UCSD-AML1 (cell line): ENCODE results near the gene TMEM151A.
"Not testable (repeated sequence)": the region's sequence is repeated elsewhere in the genome, so short reads cannot be mapped to it uniquely, and the experiment has no call there.

Experiments used
- DNase-seq: peaks from one replicate; lab custom pipeline; 2025; ENCODE audit not compliant: unreplicated experiment; lab: John Stamatoyannopoulos, UW

The TMEM151A gene

DNA sequence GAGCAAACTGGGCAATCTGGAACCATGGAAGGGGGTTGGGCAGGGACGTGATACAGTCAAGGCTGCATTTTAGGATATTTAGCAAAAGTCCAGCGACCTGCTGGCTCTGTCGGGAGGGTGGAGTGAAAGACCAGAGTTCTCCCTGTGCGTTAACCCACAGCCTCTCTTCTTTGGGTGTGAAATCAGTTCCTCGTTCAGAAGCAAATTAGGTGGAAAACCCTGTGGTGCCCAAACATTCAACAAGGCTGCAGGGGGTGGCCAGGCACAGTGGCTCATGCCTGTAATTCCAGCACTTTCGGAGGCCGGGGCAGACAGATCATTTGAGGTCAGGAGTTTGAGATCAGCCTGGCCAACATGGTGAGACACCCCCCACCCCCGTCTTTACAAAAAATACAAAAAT, 5.9 kb downstream of the TMEM151A start:
- DNase-seq: no peak

DNA sequence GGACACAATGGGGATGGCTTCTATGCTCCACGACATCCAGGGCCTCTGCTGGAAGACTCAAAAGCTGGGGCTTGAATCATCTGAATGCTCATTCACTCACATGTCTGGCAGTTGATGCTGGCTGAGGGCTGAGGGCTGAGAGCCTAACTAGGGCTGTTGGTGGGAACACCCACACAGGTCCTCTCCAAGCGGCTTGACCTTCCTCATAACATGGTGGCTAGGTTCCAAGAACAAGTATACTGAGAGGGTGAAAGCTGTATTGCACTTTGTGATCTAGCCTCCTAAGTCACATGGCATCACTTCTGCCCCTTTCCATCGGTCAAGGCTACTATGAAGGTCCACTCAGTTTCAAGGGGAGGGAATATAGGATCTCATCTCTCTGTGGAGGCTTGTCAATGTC, 7.5 kb downstream of the TMEM151A start:
- DNase-seq: no peak

DNA sequence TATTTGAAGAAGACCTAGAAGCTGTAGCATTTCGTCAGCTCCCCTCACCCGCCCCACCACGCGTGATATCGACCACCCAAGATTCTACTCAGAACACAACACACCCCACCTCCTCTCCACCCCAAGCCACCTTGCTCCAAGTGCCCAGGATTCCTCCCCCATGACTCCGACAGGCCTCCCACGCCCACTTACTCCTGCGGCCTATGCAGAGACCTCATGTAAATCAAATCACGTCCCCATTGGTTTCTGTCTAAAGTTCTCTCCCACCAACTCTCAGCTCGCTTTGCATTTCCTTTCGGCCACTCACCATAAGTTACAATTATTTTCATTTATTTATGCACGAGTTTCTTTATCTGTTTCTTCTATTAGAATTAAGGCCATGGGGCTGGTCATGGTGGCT, 11.0 kb downstream of the TMEM151A start:
- no peak for DNase-seq

DNA sequence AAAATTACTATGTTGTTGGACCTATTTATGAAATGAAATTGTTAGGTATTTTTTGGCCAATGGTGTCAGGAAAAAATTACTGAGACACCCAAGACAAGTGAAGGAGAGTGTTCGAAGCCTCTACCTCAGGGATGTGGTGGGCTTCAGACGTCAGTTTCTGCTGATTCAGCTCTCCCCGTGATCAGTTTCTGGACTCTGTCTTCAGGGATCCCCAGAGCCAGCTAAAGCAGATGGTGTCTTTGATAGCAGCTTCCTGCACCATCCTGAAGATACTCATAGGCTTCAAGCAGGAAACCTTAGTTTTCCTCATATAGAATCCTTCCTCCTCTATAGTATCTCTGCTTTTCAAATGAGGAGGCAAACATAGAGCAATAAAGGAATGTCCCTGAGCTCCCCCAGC, 17.8 kb downstream of the TMEM151A start:
- no peak for DNase-seq

DNA sequence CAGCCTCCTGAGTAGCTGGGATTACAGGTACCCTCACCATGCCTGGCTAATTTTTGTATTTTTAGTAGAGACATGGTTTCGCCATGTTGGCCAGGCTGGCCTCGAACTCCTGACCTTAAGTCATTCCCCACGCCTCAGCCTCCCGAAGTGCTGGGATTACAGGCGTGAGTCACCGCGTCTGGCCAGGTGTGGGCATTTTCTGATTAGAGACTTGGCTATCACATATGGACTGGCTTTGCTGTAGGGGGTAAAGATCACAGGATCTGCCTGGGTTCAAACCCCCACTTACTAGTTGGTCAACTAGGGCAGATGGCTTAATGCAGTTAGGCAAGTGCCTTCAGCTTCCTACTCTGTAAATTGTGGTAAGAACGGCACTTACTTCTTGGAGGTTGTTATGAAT, 18.6 kb downstream of the TMEM151A start:
- no peak for DNase-seq

DNA sequence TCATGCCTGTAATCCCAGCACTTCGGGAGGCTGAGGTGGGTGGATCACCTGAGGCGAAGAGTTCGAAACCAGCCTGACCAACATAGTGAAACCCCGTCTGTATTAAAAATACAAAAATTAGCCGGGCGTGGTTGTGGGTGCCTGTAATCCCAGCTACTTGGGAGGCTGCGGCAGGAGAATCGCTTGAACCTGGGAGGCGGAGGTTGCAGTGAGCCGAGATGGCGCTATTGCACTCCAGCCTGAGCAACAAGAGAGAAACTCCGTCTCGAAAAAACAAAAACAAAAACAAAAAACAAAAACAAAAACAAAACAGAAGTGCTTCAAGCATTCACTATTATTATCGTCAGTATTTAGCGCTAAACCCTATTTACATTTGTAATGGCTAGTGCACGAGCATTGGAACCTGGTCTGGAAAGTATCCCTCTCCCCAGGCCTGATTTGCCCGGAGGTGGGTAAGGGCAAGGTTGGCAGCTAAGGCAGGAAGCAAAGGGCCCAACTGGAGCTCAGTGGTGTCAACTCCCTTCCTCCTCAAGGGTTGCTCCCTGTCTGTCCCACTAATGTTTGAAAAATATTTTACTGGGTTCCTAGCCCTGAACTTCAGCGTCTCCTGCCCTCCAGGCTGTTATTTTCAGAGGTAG, 19.2 kb downstream of the TMEM151A start:
- DNase-seq: not testable (repeated sequence)

DNA sequence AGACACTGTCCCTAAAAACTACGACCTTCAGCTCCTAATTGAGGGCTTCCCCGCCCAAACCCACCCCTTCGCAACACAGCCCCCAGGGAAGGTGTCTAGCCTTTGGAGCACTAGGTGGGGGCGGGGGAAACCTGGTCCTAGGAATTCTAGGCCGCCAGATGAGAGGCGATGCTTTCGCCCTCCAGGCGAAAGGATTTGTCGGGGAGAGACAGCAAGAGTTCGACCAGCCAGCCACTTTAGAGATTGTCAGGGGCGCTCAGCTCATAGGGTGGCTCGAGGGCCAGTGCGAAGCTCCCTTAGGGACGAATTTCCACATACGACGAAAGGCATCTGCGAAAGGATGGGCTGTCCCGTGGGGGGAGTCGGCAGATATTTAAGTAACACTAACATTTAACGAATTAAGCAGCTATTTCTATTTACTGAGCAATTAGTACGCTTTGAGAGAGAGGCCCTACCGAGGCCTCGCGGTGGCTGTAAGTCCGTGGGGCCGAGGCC, 19.8 kb downstream of the TMEM151A start:
- no peak for DNase-seq

DNA sequence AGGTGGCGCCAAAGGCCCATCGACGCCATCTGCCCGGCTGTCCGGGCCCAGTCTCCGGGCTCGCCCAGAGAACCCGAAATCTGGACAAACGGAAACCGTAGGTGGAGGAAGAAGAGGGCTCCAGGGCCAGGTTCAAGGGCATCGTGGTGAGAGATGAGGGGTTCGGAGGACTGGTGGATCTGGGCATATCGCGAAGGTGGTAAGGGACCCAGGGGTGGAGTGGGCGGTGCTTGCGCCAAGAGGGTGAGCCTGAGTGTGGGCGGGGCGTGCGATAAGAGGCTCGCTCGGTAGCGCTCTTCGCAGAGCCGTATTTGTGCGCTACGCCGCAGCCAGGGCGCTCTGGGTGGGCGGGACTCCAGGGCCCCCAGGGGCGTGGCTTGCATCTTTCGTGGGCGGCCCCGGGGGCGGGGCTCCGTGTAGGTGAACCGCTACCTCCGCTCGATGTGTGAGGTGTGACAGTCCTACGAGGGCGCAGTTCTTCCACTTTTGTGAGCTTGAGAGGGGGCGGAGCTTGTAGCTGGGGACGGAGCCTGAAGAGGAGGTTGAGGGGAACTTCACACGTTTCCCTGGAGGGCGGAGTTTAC, 20.4 kb downstream of the TMEM151A start:
- DNase-seq: peak; percentile 95

DNA sequence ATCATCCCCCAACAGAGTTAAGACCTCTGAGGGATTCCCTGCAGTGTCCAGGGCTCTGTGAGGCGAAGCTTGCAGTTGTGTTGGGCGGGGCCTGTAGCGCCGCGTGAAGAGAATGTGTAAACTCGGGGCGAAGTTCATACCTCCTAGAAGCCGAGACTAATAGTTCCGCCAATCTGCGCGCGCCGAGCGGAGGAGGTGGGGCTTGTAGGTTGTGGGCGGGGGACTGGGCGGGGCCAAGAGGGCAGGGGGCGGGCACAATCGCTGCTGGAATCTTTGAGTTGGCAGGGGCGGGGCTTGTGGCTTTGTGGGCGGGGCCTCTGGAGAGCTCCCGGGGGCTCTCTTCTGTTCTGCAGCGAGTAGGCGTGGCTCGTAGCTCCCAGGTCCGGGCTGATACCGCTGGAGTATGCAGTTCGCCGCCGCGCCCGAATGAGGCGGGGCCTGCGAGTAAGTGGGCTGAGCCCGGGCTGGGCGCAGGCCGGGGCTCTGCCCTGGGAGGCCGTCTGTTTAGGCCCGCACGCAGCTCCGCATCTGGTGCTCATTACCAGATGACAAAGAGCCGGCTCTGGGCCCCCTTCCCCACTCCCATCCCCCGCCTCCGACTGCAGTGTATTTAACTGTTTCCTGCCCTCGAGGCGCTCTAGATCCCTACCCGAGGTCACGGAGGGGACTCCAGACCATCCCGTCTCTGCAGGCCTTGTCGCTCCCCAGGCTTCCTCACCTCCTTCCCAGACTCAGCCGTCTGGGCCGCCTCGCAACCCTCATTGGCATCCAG, 21.0 kb downstream of the TMEM151A start:
- DNase-seq: peak; percentile 98

DNA sequence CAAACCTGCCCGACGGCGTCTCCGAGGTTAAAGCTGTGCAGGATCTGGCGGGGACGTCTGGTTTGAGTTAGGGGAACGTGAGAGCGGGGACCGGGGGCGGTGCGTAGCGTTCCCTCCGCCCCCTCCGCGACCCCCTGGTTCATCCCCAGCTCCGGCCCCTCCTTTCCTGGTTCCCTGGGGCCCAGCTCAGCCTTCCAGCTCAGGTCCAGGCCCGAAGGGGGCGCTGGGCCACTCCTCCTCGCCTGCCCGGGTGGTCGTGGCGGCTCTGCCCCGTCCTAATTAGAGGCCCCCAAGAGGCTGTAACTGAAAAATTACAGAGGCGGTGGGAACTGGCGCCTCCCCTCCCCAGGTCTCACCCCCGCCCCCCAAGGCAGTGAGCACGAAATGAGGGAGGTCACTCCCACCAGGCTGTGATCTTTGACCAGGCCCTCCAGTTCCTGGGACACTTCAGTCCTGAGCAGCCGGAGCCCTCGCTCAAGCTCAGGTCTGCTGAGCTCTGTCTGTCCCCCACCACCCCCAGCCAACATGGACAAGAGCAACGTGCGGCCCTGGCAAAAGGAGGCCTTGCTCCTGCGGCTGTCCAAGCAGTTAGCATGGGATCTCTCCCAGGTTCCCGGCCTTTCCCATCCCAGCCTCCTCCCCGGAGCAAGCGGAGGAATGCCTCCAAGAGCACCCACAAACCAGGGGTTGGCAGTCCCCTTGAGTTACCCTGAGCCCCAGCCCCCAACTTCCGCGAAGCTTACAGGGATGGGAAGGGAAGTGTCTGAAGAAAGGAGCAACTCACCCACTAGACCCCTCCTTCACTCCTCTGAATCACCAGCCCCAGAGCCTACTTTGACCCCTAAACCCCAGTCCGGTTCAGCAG, 21.9 kb downstream of the TMEM151A start:
- DNase-seq: no peak

DNA sequence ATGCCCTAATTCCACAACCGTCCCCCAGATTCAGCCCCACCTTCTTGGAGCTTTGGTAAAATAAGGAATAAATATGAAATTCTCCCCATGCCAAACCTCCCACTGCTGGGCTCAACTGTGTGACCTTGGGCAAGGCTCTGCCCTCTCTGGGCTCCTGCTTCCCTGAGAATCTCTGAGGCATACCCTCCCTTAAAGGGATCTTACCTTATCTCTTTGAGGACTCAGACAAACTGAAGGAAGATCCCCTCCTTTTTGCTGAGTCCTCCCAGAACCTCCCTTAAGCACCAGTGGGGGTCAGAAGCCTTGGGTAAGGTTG, 22.4 kb downstream of the TMEM151A start:
- DNase-seq: no peak

DNA sequence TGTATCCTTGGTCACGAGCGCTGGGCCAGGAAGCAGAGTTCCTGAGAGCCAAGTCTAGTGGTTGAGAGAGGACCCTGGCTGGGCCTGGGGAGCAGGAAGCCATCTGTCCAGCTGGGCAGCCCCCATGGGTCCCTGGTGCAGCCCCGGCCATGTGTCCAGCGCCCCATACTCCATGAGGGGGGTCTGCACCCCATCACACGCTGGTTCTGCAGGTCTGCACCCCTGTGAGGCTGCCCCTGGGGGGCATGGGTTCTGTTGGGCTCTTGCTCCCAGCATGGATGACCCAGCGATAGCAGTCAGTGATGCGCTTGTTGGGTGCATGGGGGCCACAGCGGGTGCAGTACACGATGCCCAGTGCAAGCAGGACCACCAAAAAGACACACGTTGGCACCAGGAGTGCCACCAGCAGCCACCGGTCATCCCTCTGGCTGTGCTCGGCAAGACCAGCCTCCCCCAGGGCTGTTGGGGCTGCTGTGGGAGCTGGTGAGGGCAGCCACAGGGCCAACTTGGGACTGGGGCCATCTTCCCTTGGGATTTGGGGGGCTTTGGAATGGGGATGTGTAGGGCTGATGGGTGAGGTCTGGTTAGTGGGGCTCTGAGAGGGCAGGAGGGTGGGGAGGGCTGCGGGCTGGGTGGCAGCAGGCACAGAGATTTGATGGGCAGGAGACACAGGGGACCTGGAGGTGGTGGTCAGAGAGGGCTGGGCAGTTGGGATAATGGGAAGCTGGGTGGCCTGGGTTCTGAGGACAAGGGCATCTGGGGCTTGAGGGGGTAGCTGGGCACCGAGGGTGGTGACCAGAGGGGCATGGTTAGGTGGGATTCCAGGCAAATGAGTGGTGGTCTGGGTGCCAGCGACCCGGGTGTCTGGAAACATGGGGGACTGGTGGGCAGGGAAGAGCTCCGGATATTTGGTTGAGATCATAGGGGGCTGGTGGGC, 23.1 kb downstream of the TMEM151A start:
- no peak for DNase-seq

DNA sequence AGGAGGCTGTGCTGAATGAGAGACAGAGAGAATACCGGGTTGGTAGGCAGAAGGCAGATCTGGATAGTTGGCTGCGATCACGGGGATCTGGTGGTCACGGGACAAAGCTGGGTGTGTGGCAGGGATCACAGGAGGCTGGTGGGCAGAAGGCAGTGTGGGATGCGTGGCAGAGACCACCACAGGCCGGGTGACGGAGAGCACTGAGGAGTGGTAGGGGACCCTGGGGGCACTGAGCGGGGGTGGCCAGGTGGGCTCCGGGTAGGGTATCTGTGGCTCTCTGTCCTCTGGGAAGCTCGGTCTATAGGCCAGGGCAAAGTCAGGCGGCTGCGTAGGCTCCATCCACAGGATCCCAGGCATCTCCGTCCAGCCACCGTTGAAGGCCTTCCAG, 23.8 kb downstream of the TMEM151A start:
- no peak for DNase-seq

DNA sequence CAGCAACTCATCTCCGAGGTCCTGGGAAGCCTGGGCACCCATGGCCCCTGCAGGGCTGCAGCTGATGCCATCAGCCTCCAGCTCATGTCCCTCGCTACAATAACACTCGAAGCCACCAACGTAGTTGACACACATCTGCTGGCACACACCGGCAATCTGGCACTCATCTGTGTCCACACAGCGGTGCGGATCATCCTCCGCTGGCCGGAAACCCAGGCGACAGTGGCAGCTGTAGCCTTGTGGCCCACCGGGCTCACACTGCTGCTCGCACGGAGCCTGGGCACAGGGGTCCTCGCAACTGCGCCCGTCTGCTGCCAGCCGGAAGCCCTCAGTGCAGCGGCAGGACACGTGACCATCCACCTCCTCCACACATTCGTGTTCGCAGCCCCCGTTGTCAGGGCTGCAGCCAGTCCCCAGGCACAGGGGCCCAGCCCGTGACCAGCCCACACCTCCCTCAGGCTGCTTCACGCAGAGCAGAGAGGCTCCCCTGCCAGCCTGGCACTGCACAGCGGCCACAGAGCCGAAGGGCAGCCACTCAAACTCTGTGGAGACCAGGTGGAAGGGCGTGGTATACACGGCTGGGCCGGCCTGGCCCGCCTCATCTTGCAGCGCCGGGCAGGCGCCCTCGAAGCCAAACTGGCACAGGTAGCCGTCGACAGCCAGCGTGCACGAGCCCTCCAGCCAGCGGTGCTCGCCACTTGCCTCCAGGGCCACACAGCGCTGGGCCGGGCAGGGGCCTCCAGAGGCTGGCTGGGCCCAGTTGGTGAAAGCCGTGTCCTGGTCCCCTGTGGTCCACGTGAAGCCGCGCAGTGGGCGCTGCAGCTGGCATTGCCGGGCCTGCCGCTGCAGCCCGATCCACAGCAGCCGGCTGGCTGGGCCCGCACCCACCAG, 24.5 kb downstream of the TMEM151A start:
- DNase-seq: no peak

DNA sequence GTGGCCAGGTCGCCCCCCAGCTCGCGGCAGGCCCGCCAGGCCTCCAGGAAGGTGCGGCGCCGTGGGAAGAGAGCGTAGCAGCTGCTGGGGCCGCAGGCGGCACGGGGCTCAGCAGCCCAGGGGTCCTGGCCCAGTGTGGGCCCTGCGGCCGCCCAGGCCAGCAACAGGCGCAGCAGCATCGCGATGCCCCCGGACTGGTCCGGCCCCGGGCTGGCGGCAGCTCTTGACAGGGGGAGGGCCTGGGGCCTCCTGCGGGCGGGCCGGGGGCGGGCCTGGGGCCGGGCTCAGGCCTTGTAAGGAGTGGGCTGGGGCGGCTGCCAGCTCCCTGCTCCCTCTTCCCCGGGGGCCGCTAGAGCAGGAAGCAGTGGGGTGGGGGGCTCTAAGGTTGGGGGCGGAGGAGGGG, 25.2 kb downstream of the TMEM151A start, which contains the start of gene CD248:
Gene CD248 (minus strand): TSS at position 196 of the 403 bp plus-strand sequence. CDS start 17 bp downstream, at position 179.
- DNase-seq: no peak

DNA sequence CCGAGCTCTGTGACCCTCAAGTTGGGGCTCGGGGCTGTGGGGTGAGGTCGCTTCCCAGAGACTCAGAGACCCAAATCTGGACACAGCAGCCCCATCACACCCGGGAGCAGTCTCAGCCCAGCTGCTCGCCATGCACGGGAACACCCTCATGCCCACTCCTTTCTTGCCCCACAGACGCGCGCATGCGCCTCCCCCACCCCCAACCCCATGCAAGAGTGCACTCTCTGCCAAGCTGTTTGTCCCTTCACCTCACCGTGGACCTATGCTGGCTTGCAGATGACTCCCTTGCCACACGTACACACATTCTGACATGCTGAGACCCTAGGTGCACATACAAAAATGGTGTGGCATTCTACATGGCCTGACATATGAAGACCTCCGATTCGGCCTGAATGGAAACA, 25.6 kb downstream of the TMEM151A start:
- DNase-seq: no peak

DNA sequence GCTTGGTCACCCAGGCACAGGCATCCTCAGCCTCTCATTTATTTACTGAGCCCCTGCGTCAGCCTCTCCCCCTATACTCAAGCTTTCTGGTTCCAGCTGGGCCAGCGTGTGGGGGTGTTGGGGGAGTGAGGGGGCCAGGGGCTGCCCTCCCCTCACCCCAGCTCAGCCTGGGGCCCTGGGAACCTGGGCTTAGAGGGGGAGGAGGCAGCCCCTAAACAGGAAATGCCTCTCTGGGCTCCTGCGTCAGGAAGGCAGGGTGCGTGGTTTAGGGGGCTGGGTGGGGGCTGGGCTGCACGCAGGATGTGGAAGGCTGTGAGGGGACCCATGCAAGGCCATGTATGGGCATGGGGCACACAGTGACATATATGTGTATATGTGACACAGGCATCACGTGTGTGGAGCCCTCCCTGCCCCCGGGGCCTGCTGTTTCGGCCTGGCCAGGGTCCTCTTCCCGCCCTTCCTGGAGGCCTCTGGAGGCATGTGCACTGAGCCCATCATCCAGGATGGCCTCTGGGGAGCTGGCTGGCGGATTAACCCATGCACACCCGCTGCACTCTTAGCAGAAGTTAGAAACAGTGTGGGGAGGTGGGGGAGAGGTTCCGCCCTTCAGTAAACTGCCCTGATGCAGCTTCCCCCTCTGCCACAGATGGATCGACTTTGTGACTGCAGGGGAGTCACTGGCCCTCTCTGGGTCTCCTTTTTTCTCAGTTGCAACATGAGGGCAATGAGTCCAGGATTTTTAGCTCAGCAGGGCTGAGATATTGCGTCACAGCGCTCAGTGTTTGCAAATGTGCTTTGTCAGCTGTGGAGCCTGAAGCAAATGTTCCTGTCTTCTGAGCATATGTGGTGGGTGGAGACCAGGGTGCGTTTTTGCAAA, 26.3 kb downstream of the TMEM151A start:
- DNase-seq: peak; percentile 60

DNA sequence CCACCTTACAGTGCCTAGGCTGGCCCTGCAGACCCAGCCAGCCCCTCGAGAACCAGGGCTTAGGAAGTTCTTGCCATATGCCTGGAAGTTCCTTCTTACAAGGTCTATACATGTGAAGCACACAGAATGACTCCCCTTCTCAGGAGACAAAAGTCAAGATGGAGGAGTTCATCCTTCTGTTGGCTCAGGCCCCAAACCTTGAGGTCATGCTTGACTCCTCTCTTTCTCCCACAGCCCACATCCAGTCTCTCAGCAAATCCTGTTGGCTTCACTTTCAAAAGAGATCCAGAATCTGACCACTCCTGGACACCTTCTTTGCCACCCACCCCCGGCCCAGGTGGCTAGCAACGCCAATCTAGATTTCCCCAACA, 26.9 kb downstream of the TMEM151A start:
- no peak for DNase-seq
